DOHH2 (cell line): Measurements from ENCODE around the gene SH2D3A.
"Not testable (repeated sequence)": the region's sequence is repeated elsewhere in the genome, so short reads cannot be mapped to it uniquely, and the experiment has no call there.

ENCODE experiments used
- H3F3A ChIP-seq: fragments of 200-600 bp; sonication (generic), shearing (Covaris generic); 2 replicates; pipeline ENCODE4 v1.6.0; 2016; ENCODE audit warnings: antibody characterized with exemption, mild to moderate bottlenecking; ENCODE audit not compliant: control insufficient read depth, insufficient read depth
- H3K27ac ChIP-seq: fragments of 200-600 bp; sonication (generic); 2 replicates; pipeline ENCODE4 v1.5.1; 2014; ENCODE audit warnings: low read depth, mild to moderate bottlenecking, low read length, moderate library complexity
- H3K27me3 ChIP-seq: fragments of 200-600 bp; sonication (generic); 2 replicates; pipeline ENCODE4 v1.6.1; 2014; ENCODE audit warnings: mild to moderate bottlenecking, low read length, mixed read lengths; ENCODE audit not compliant: control insufficient read depth
- H3K36me3 ChIP-seq: fragments of 200-600 bp; sonication (generic); 2 replicates; pipeline ENCODE4 v1.6.1; 2014; ENCODE audit warnings: mild to moderate bottlenecking, low read length, moderate library complexity, mixed read lengths; ENCODE audit not compliant: control insufficient read depth
- H3K4me1 ChIP-seq: fragments of 200-600 bp; sonication (generic); 2 replicates; pipeline ENCODE4 v1.6.1; 2014; ENCODE audit warnings: mild to moderate bottlenecking, low read length, mixed read lengths; ENCODE audit not compliant: control insufficient read depth
- H3K4me2 ChIP-seq: fragments of 200-600 bp; sonication (generic); 2 replicates; pipeline ENCODE4 v1.6.0; 2014; ENCODE audit warnings: mild to moderate bottlenecking, low read length, moderate library complexity
- H3K4me3 ChIP-seq: fragments of 200-600 bp; sonication (generic); 2 replicates; pipeline ENCODE4 v1.5.1; 2014; ENCODE audit warnings: mild to moderate bottlenecking, low read length, mixed read lengths
- H3K79me2 ChIP-seq: fragments of 200-600 bp; sonication (generic); 2 replicates; pipeline ENCODE4 v1.6.1; 2014; ENCODE audit warnings: mild to moderate bottlenecking, low read length, mixed read lengths; ENCODE audit not compliant: control insufficient read depth
- H3K9me2 ChIP-seq: fragments of 200-600 bp; sonication (generic); replicated peaks from 2 replicates; pipeline ENCODE4 v1.6.1; 2014; ENCODE audit warnings: mild to moderate bottlenecking, low read length, mixed read lengths; ENCODE audit not compliant: control insufficient read depth
- H3K9me3 ChIP-seq: fragments of 200-600 bp; sonication (generic); 2 replicates; pipeline ENCODE4 v1.6.1; 2014; ENCODE audit warnings: antibody characterized with exemption, low read length, mixed read lengths; ENCODE audit not compliant: control insufficient read depth, insufficient read depth
- H4K20me1 ChIP-seq: fragments of 200-600 bp; sonication (generic); 2 replicates; pipeline ENCODE4 v1.6.0; 2014; ENCODE audit warnings: low read depth, mild to moderate bottlenecking, antibody characterized with exemption, low read length, moderate library complexity; ENCODE audit not compliant: control insufficient read depth, insufficient read depth
- CTCF ChIP-seq: fragments of 200-600 bp; sonication (generic); IDR thresholded peaks from one replicate; pipeline ENCODE4 v1.5.1; 2014; ENCODE audit warnings: antibody characterized with exemption, mild to moderate bottlenecking, low read depth, low read length; ENCODE audit not compliant: poor library complexity, severe bottlenecking
- EZH2phosphoT487 ChIP-seq: fragments of 200-600 bp; sonication (generic); IDR thresholded peaks from 2 replicates; pipeline ENCODE4 v1.6.1; 2017; ENCODE audit warnings: borderline replicate concordance, mild to moderate bottlenecking, antibody characterized with exemption, low read length, moderate library complexity, mixed read lengths

Gene SH2D3A

GRCh38 chr19:6767081-6767356, 216 bp downstream of the SH2D3A start:
- Histone ChIP-seq H3K9me2 (no peaks in the 10 kb centered on the region), H3F3A (peaks cover 6% of the 10 kb centered on the region), H3K9me3 (no peaks in the 10 kb centered on the region), H3K27ac (peak overlapping the region; percentile 29), H3K4me2 (peak overlapping the region; percentile 75), H3K4me3 (peak overlapping the region; percentile 78), H3K4me1 (peaks cover 31% of the 10 kb centered on the region), H3K27me3 (no peaks in the 10 kb centered on the region), H3K79me2 (peaks cover 7% of the 10 kb centered on the region; the same call in 1 of the 2 replicates), H3K36me3 (no peaks in the 10 kb centered on the region), H4K20me1 (no peaks in the 10 kb centered on the region)
- TF ChIP-seq EZH2phosphoT487 (no peak), CTCF (no peak)

- no peaks in the 10 kb centered on the region; the same call in 1 of the 2 replicates for H3K36me3 ChIP-seq
- H3K27me3 ChIP-seq = no peaks in the 10 kb centered on the region
- H3K4me3 ChIP-seq = peak overlapping the region; percentile 78
- TF ChIP-seq CTCF (no peak), EZH2phosphoT487 (no peak)
- H3K9me2 ChIP-seq = no peaks in the 10 kb centered on the region
- peaks cover 6% of the 10 kb centered on the region for H3F3A ChIP-seq
- H3K27ac ChIP-seq = peak overlapping the region; percentile 29
- H3K4me2 ChIP-seq = peak overlapping the region; percentile 75
- H3K9me3 ChIP-seq = no peaks in the 10 kb centered on the region
- peaks cover 29% of the 10 kb centered on the region for H3K4me1 ChIP-seq
- peaks cover 7% of the 10 kb centered on the region; the same call in 1 of the 2 replicates for H3K79me2 ChIP-seq
- H4K20me1 ChIP-seq = no peaks in the 10 kb centered on the region
Measured at GRCh38 chr19:6766357-6767080, 716 bp downstream of the SH2D3A start.

DNA sequence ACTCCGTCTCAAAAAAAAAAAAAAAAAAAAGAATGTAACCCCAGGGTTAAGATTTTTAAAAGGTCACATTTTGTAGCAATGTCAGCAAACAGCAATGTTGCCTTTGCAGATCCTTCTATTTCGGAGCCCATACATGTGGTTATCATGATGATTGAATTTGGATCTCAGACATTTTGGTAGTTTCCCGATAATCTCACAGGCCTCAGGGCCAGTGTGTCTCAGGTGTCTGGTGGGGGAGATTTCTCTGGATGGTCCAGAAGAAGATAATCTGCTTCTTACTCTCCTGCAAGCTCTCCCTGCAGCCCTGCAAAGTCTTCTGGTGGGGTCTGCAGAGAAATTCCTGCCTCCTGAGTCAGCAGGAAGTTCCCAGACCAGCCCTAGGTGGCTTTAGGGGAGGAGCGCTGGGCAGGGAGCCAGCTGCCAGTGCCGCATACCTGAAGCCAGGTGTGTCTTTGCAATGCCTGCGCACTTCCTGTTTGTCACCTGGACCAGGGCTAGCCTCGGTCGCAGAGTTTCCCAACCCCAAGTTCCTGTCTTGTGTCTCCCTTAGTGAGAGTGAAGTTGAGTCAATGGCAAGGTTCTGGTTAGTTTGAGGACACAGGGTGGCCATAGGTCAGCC, 1.4 kb downstream of the SH2D3A start:
- no peaks in the 10 kb centered on the region for H3K9me2 ChIP-seq
- H4K20me1 ChIP-seq = no peaks in the 10 kb centered on the region
- H3F3A ChIP-seq = peaks cover 6% of the 10 kb centered on the region
- peaks cover 4% of the 10 kb centered on the region for H3K36me3 ChIP-seq
- H3K4me1 ChIP-seq = peaks cover 32% of the 10 kb centered on the region
- peak overlapping the region; percentile 78 for H3K4me3 ChIP-seq
- peak overlapping the region; percentile 75 for H3K4me2 ChIP-seq
- TF ChIP-seq CTCF (no peak), EZH2phosphoT487 (no peak)
- peaks cover 7% of the 10 kb centered on the region; the same call in 1 of the 2 replicates for H3K79me2 ChIP-seq
- peaks cover 4% of the 10 kb centered on the region; the same call in 1 of the 2 replicates for H3K9me3 ChIP-seq
- H3K27ac ChIP-seq = no peak overlapping the region
- no peaks in the 10 kb centered on the region for H3K27me3 ChIP-seq

GRCh38 chr19:6762253-6762797, 4.9 kb downstream of the SH2D3A start:
- H3K36me3 ChIP-seq, H3K27me3 ChIP-seq, H3K4me2 ChIP-seq, H3K4me3 ChIP-seq, H3K9me2 ChIP-seq, H3F3A ChIP-seq, H3K9me3 ChIP-seq, H4K20me1 ChIP-seq, H3K27ac ChIP-seq, H3K79me2 ChIP-seq: not testable (repeated sequence)
- H3K4me1 ChIP-seq = peaks cover 17% of the 10 kb centered on the region
